K562 (cell line): ENCODE results near the gene CAPZB. TPM values are rescaled to one million over a fixed set of nuclear protein-coding genes. Genes with fewer than 3 reads are reported as not detected.
A peak's percentile ranks its signal among the peaks of the same experiment; 100 is the strongest.

Experiments used
- BDP1 ChIP-seq: IDR thresholded peaks from 3 replicates; pipeline ENCODE4 v1.6.1; 2011; ENCODE audit not compliant: insufficient read length, insufficient read depth
- CBFA2T3 ChIP-seq: fragments of 450-650 bp; IDR thresholded peaks from 2 replicates; pipeline ENCODE4 v1.6.1; 2017
- CEBPB ChIP-seq: fragments of 450-650 bp; IDR thresholded peaks from 2 replicates; pipeline ENCODE4 v1.6.1; 2016; ENCODE audit warnings: missing genetic modification characterization, missing compliant biosample characterization
- CTBP1 ChIP-seq: fragments of 450-650 bp; IDR thresholded peaks from 2 replicates; pipeline ENCODE4 v1.6.1; 2016; ENCODE audit warnings: borderline replicate concordance
- FOXA3 ChIP-seq, 2 experiments: fragments of 450-650 bp in 1 of 2; sonication (generic) in 1 of 2; formaldehyde crosslinking; IDR thresholded peaks in 1 of 2; conservative IDR thresholded peaks in 1 of 2; 2 replicates each; pipeline versions ENCODE4 v1.4.0 to v1.8.0; 2020 to 2022; ENCODE audit warnings: mild to moderate bottlenecking in 2 of 2, missing genetic modification reagents in 1 of 2
- FOXM1 ChIP-seq, 2 experiments: fragments of 450-650 bp in 1 of 2; sonication (generic) in 1 of 2; formaldehyde crosslinking in 1 of 2; IDR thresholded peaks; 2 replicates each; pipeline versions ENCODE4 v1.6.1 to v1.9.0; 2017 to 2022; ENCODE audit warnings: low read depth in 2 of 2, mild to moderate bottlenecking in 2 of 2, missing genetic modification reagents in 1 of 2, moderate library complexity in 1 of 2
- IRF2 ChIP-seq: sonication (generic); formaldehyde crosslinking; IDR thresholded peaks from 2 replicates; pipeline ENCODE4 v1.8.1; 2022; ENCODE audit warnings: mild to moderate bottlenecking, missing genetic modification reagents
- JUN ChIP-seq, 2 experiments: sonication (generic) in 1 of 2; formaldehyde crosslinking in 1 of 2; IDR thresholded peaks; 2 replicates each; pipeline versions ENCODE4 v1.6.1 to v1.8.0; 2012 to 2022; ENCODE audit warnings: borderline replicate concordance in 2 of 2, mild to moderate bottlenecking in 2 of 2, improper control_type of control experiment in 1 of 2, low read depth in 1 of 2, low read length in 1 of 2, missing genetic modification reagents in 1 of 2
- NFIC ChIP-seq: fragments of 450-650 bp; IDR thresholded peaks from 2 replicates; pipeline ENCODE4 v1.6.1; 2017; ENCODE audit warnings: mild to moderate bottlenecking, inconsistent platforms
- POLR2AphosphoS5 ChIP-seq: IDR thresholded peaks from 2 replicates; pipeline ENCODE4 v1.6.1; 2011; ENCODE audit warnings: mild to moderate bottlenecking, low read depth, low read length, moderate library complexity; ENCODE audit not compliant: control insufficient read depth, insufficient read depth
- SREBF1 ChIP-seq: fragments of 150-350 bp; IDR thresholded peaks from 2 replicates; pipeline ENCODE4 v1.6.1; 2014; ENCODE audit warnings: antibody characterized with exemption, low read depth, low read length, borderline replicate concordance
- TCF3 ChIP-seq: sonication (generic); formaldehyde crosslinking; IDR thresholded peaks from 2 replicates; pipeline ENCODE4 v1.4.0; 2020; ENCODE audit warnings: mild to moderate bottlenecking, missing genetic modification reagents
- ZNF583 ChIP-seq: fragments of 250-450 bp; sonication (Bioruptor Pico); IDR thresholded peaks from 2 replicates; pipeline ENCODE4 v1.4.0; 2020
- ZNF77 ChIP-seq: fragments of 250-450 bp; sonication (Bioruptor Pico); IDR thresholded peaks from 2 replicates; pipeline ENCODE4 v1.5.0; 2020
- polyA plus RNA-seq, 8 experiments: library from polyadenylated mRNA; depleted of rRNA in 4 of 8; stranded (reverse) in 5 of 8; unstranded in 3 of 8; fragments of >200 nt; fragmentation: Nextera tagmentation in 2 of 8; fragmentation: Illumina TruSeq in 1 of 8; extraction: Ambion mirVana in 2 of 8; extraction: Trizol in 1 of 8; gene quantifications; 2 replicates each; pipeline versions ENCODE4 v1.2.1 to v1.2.3, GENCODE V29; 2011 to 2014; ENCODE audit warnings: inconsistent platforms in 1 of 8, missing spikeins in 1 of 8
- total RNA-seq, 7 experiments: library from RNA; depleted of rRNA in 6 of 7; stranded (reverse); fragments of >200 nt in 6 of 7; fragmentation: Illumina TruSeq in 2 of 7; extraction: Trizol in 2 of 7; gene quantifications; 2 replicates each; pipeline versions ENCODE4 v1.2.1 to v1.2.3, GENCODE V29; 2011 to 2021; ENCODE audit warnings: low replicate concordance in 1 of 7
- TF ChIP-seq, protein P1 (sequence below): fragments of 250-450 bp; sonication (Bioruptor Pico); IDR thresholded peaks from 2 replicates; pipeline ENCODE4 v1.5.0; 2021
- TF ChIP-seq, protein P2 (sequence below): fragments of 250-450 bp; sonication (Bioruptor Pico); IDR thresholded peaks from 2 replicates; pipeline ENCODE4 v1.5.0; 2021; ENCODE audit warnings: mild to moderate bottlenecking, moderate library complexity
- TF ChIP-seq, protein P3 (sequence below): fragments of 250-450 bp; sonication (Bioruptor Pico); IDR thresholded peaks from 2 replicates; pipeline ENCODE4 v1.4.0; 2020; ENCODE audit warnings: mild to moderate bottlenecking
- TF ChIP-seq, protein P4 (sequence below): fragments of 450-650 bp; formaldehyde crosslinking; IDR thresholded peaks from 2 replicates; pipeline ENCODE4 v1.4.0; 2020; ENCODE audit warnings: mild to moderate bottlenecking, moderate library complexity

Gene CAPZB
- total and polyA plus RNA-seq, 9 of the 15 experiments (the other 6 are each of a cell fraction or from before 2014, with no cell fraction given), result 57.6 to 297 (median 125) TPM

DNA sequence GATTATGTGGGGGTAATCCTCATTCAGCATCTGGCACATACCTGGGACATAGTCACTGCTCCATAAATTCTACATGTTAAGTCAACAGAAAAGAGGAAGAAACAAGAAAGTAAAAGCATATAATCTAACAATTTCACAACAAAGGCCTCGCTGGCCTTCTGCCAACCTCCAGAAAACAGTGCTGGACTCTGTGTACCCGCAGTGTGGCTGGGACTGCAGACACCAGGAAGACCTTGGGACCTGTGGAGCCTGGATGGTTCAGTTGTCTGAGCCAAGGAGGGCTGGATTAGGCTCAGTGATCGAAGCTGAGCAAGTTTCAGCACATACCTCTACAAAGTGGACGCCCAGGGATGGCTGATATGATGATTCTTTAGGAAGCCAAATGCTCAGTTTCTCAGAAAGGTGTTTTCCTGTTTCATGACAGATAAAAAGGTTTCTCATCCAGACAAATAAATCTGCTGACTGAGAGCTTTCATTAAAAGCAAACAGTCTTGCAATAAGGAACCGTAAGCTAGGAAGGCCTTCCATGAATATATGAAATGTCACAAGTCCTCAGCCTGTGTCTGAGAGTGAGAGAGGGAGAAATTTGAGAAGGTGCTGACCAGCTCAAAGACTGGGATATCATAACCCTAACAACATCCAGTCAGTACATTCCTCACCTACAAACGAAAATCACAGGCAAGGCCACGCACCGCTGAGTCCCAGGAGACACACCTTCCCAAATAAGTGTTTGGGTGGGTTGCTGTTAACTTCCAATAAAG is 48.4 kb downstream of the CAPZB start (continued):
- TF ChIP-seq, protein P1, sequence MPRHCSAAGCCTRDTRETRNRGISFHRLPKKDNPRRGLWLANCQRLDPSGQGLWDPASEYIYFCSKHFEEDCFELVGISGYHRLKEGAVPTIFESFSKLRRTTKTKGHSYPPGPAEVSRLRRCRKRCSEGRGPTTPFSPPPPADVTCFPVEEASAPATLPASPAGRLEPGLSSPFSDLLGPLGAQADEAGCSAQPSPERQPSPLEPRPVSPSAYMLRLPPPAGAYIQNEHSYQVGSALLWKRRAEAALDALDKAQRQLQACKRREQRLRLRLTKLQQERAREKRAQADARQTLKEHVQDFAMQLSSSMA (CRISPR knock-in tag), result no peak
- TF ChIP-seq SREBF1, result no peak
- TF ChIP-seq, protein P2, sequence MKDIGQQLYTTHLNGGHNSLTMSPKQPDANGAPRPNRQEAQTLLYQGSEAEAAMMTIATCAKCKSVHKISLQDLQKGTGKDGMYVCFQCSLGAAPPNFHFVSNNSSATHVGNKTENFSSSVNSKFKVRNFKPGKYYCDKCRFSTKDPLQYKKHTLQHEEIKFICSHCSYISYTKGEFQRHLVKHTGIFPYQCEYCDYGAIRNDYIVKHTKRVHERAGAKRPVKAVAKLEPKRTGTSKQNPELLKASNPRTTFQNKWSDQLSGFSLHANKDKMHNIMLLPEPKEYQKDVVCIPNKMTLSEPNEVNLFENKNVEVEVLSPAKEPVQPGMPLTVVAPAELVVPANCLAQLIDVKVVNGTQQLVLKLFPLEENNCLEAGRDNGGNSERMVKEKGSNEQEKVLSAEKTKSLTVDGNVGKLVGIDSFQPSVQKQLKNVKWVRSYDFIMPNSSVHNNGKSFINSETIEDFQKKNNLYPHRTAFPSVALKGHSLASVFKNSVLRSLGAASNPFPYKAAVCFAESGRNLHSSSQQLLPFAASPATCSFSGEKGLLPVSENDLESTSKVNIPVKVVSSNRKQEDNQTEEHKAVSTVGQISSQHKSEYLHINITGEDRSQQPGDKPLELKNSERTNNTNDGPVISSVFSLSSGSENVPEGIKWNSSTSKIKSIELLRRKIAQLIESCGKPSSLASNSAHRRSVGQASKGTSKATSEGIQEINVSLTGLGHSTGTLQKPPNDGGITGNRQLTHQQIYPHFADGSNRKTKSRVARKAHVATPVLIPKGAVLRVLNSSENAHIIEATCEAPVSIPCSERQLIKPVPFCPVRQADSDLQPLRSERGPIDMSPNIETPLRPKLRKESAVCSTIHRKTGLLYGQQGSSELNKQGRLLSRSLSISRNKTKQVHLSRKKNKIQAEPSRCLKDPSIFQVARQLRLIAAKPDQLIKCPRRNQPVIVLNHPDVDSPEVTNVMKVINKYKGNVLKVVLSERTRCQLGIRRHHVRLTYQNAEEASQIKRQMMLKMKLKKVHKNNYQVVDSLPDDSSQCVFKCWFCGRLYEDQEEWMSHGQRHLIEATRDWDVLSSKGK, result no peak
- no peak for TF ChIP-seq POLR2AphosphoS5
- TF ChIP-seq NFIC, result peak; percentile 93
- no peak for TF ChIP-seq BDP1
- no peak; the same call in 1 of the 2 replicates for TF ChIP-seq CTBP1
- TF ChIP-seq JUN (IDR thresholded peaks at IDR 0.05; ENCODE audit: borderline replicate concordance, low read depth, low read length), result no peak
- no peak for TF ChIP-seq JUN (CRISPR knock-in tag; IDR thresholded peaks at IDR 0.05; ENCODE audit: borderline replicate concordance)
- TF ChIP-seq IRF2 (CRISPR knock-in tag), result no peak
- TF ChIP-seq, protein P3, sequence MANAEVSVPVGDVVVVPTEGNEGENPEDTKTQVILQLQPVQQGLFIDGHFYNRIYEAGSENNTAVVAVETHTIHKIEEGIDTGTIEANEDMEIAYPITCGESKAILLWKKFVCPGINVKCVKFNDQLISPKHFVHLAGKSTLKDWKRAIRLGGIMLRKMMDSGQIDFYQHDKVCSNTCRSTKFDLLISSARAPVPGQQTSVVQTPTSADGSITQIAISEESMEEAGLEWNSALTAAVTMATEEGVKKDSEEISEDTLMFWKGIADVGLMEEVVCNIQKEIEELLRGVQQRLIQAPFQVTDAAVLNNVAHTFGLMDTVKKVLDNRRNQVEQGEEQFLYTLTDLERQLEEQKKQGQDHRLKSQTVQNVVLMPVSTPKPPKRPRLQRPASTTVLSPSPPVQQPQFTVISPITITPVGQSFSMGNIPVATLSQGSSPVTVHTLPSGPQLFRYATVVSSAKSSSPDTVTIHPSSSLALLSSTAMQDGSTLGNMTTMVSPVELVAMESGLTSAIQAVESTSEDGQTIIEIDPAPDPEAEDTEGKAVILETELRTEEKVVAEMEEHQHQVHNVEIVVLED (CRISPR knock-in tag), result no peak
- no peak for TF ChIP-seq FOXM1 (IDR thresholded peaks at IDR 0.05; ENCODE audit: low read depth)
- no peak for TF ChIP-seq FOXM1 (CRISPR knock-in tag; IDR thresholded peaks at IDR 0.05; ENCODE audit: low read depth)
- 0 out of 4 replicates have a peak, but pooled peaks of 1 of the 2 experiments have one; percentile 27 for TF ChIP-seq FOXA3 (CRISPR knock-in tag; conservative IDR thresholded peaks at IDR 0.05 in 1 of 2, IDR thresholded peaks at IDR 0.05 in 1 of 2)
- no peak for TF ChIP-seq TCF3 (CRISPR knock-in tag)
- no peak for TF ChIP-seq ZNF583 (CRISPR knock-in tag)
- peak; percentile 4; the same call in 1 of the 2 replicates for TF ChIP-seq CBFA2T3
- peak; percentile 87 for TF ChIP-seq CEBPB (tag)
- TF ChIP-seq ZNF77 (CRISPR knock-in tag), result no peak
- TF ChIP-seq, protein P4, sequence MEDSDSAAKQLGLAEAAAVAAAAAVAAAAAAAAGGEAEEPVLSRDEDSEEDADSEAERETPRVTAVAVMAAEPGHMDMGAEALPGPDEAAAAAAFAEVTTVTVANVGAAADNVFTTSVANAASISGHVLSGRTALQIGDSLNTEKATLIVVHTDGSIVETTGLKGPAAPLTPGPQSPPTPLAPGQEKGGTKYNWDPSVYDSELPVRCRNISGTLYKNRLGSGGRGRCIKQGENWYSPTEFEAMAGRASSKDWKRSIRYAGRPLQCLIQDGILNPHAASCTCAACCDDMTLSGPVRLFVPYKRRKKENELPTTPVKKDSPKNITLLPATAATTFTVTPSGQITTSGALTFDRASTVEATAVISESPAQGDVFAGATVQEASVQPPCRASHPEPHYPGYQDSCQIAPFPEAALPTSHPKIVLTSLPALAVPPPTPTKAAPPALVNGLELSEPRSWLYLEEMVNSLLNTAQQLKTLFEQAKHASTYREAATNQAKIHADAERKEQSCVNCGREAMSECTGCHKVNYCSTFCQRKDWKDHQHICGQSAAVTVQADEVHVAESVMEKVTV (CRISPR knock-in tag), result no peak
